NCI-H1417 (cell line): ENCODE results near the gene IRX6.

Source experiments
- DNase-seq, 3 experiments: peaks; one replicate each; lab custom pipeline; 2025; lab: John Stamatoyannopoulos, UW

IRX6 gene

DNA sequence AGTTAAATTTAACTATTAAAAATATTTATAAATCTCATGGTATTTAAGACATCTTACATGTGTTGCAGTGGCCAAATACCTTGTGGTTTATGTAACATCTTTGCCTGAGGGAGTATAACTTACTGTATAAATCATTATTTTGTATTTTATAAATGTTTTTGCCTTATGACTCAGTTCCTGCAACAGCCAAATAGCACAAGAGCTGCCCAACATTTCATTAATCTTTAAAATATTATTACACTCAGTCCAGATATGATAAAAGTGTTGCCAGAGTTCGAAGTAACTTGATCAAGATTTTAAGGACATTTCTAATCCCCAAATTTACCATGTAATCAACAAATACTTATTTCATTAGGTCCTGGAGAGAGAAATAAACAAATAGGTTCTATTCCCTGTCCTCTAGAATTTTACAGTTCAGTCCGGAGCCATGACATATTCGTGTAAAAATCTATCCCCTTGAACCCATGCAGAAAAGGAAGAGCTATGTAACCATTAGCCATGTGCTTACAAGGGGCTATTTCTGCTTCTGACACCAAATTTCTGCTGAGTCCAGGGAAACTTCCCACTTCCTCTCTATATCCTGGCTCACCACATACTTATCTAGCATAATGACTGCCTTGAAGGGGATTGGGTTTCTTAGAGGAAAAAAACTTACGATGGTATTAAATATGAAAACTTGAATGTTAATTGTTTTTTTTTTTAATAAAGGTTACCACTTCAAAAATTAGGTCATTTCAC is 44.0 kb downstream of the IRX6 start:
- no peak for DNase-seq

- DNase-seq, result no peak
These were observed 45.1 kb downstream of the IRX6 start for GRCh38 chr16:55369151-55369550.

GRCh38 chr16:55370762-55371482 is 46.9 kb downstream of the IRX6 start:
- DNase-seq, result peak in 2 of 3 experiments; percentile 65 to 81

GRCh38 chr16:55372792-55373488 is 48.9 kb downstream of the IRX6 start:
- DNase-seq, result peak in 1 of 3 experiments; percentile 12

- DNase-seq, result no peak
These were observed 49.5 kb downstream of the IRX6 start for GRCh38 chr16:55373489-55373832.

DNA sequence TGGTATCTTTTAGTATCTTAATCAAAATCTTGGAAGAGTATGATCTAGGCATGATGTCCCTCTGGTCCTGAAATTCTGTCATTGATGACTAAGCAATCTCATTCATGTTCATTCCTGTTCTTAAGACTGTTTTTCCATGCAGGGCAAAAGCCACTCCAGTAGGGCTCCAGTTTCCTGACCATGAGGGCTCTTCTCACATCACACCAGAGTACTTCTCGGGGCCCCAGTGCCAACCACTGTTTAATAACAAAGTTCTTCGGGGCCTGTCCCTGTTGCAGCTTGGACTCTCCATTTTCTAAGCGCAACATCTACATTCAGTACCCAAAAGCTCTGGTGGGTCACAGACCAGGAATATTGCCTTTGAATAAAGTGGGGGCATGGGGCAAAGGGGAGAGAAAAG is 52.0 kb downstream of the IRX6 start:
- DNase-seq, result no peak

- DNase-seq, result no peak
These were observed 52.7 kb downstream of the IRX6 start for GRCh38 chr16:55376567-55377167.

GRCh38 chr16:55377840-55378239 is 53.8 kb downstream of the IRX6 start:
- no peak for DNase-seq

- DNase-seq, result no peak
These were observed 54.6 kb downstream of the IRX6 start for GRCh38 chr16:55378616-55379015.

GRCh38 chr16:55379371-55379770 is 55.4 kb downstream of the IRX6 start:
- DNase-seq, result no peak

- peak in 1 of 3 experiments; percentile 22 for DNase-seq
These were observed 55.9 kb downstream of the IRX6 start for GRCh38 chr16:55379876-55380390.
